Measurements from ENCODE around the gene AATK. TPM values are rescaled to one million over a fixed set of nuclear protein-coding genes. Genes with fewer than 3 reads are reported as not detected.

The AATK gene
- total and polyA plus RNA-seq, 2 of the 4 experiments (the other 2 are of a cell fraction): under 0.01 to 0.21 TPM

DNA sequence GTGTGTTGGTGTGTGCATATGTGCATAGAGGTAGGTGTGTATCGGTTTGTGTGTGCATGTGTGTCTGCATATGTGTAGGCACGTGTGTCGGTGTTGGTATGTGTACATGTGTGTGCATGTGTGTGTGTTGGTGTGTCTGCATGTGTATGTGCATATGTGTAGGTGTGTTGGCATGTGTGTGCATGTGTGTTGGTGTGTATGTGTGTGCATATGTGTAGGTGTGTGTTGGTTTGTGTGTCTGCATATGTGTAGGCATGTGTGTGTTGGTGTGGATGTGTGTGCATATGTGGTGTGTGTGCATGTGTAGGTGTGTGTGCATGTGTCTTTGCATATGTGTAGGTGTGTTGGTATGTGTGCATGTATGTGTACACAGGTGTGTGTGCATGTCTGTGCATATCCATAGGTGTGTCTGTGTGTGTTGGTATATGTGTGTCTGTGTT is 3.9 kb upstream of the AATK start:
- Histone ChIP-seq H2AK5ac (ENCODE audit: low read depth, low read length) (no peak overlapping the region), H3K27me3 (ENCODE audit: control insufficient read depth, insufficient read depth, low read length) (peaks cover 29% of the 10 kb centered on the region), H4K91ac (ENCODE audit: insufficient read depth, low read depth, low read length) (no peak overlapping the region), H3K4me1 (ENCODE audit: control insufficient read depth, insufficient read depth, low read length) (0 out of 2 replicates have a peak, but pooled peaks cover 2% of the 10 kb centered on the region), H3K9me3 (ENCODE audit: control insufficient read depth, insufficient read depth, low read length) (no peaks in the 10 kb centered on the region), H3K9me1 (ENCODE audit: insufficient read depth, low read length) (no peaks in the 10 kb centered on the region), H2BK120ac (ENCODE audit: low read depth, low read length) (no peak overlapping the region), H3K18ac (ENCODE audit: low read depth, low read length) (no peak overlapping the region), H3K9ac (ENCODE audit: low read depth, low read length) (no peak overlapping the region), H2AK9ac (replicated peaks; ENCODE audit: low read depth, low read length, poor library complexity) (no peak overlapping the region), H3K79me1 (ENCODE audit: low read depth in 1 of 2, low read length in 2 of 2) (no peaks in the 10 kb centered on the region), H2BK15ac (ENCODE audit: low read depth, low read length) (no peak overlapping the region), H3K4me3 (ENCODE audit: insufficient read depth, low read depth, low read length) (no peak overlapping the region), H3K4me2 (ENCODE audit: low read depth, low read length) (no peak overlapping the region), H3K36me3 (ENCODE audit: control insufficient read depth, insufficient read depth, low read length) (no peaks in the 10 kb centered on the region), H3K4ac (ENCODE audit: low read depth, low read length) (no peak overlapping the region), H4K8ac (ENCODE audit: low read depth in 2 of 2, low read length in 2 of 2) (no peak overlapping the region), H2AFZ (replicated peaks; ENCODE audit: low read length, poor library complexity) (peak overlapping the region; percentile 37), H3K14ac (replicated peaks; ENCODE audit: low read depth, low read length) (no peak overlapping the region), H4K5ac (ENCODE audit: low read depth, low read length) (no peak overlapping the region), H4K20me1 (ENCODE audit: insufficient read depth, low read length) (0 out of 2 replicates have a peak, but pooled peaks cover 3% of the 10 kb centered on the region), H3K56ac (ENCODE audit: extremely low read depth, insufficient read depth, low read length) (no peak overlapping the region), H3K23ac (ENCODE audit: low read depth, low read length) (no peak overlapping the region), H3K27ac (ENCODE audit: insufficient read depth, low read length) (no peak overlapping the region), H2BK5ac (ENCODE audit: low read depth, low read length, poor library complexity, severe bottlenecking) (no peak overlapping the region), H2BK20ac (ENCODE audit: low read depth, low read length) (no peak overlapping the region)
- in situ Hi-C loops (cut with MboI; ENCODE audit: low sequenced_read_pairs) (no loop called here), intact Hi-C loops (cut with micrococcal nuclease) (no loop called here), dilution Hi-C loops (cut with HindIII; ENCODE audit: low sequenced_read_pairs, unreplicated experiment) (no loop called here)
- no peak for ATAC-seq (ENCODE audit: low read depth)
- ChIA-PET CTCF (no interaction called here), POLR2A (ENCODE audit: unreplicated experiment) (no interaction called here)
- 86% methylated on average over 3 of the region's 3 CpGs; no CpG with 5 or more reads in 1 of the 2 experiments for WGBS, 2 experiments (ENCODE audit: extremely low coverage in 2 of 2, insufficient read length in 1 of 2)
- no TSS peak for BruUV-seq (replicated peaks)
- no peak for TF ChIP-seq SMC3 (IDR thresholded peaks at IDR 0.05; ENCODE audit: low read depth, low read length)
- TF ChIP-seq, protein P1, sequence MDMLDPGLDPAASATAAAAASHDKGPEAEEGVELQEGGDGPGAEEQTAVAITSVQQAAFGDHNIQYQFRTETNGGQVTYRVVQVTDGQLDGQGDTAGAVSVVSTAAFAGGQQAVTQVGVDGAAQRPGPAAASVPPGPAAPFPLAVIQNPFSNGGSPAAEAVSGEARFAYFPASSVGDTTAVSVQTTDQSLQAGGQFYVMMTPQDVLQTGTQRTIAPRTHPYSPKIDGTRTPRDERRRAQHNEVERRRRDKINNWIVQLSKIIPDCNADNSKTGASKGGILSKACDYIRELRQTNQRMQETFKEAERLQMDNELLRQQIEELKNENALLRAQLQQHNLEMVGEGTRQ (IDR thresholded peaks at IDR 0.05; ENCODE audit: low read depth, low read length): no peak
- no peak for TF ChIP-seq NFE2L2 (IDR thresholded peaks at IDR 0.05; ENCODE audit: low read depth, low read length)
- TF ChIP-seq POLR2A (IDR thresholded peaks at IDR 0.05; ENCODE audit: low read depth, low read length): no peak
- DNase-seq: no peak

Measured in IMR-90 (cell line).